ENCODE measurements around the gene ADRA2C.
A peak's percentile ranks its signal among the peaks of the same experiment; 100 is the strongest.

DNA sequence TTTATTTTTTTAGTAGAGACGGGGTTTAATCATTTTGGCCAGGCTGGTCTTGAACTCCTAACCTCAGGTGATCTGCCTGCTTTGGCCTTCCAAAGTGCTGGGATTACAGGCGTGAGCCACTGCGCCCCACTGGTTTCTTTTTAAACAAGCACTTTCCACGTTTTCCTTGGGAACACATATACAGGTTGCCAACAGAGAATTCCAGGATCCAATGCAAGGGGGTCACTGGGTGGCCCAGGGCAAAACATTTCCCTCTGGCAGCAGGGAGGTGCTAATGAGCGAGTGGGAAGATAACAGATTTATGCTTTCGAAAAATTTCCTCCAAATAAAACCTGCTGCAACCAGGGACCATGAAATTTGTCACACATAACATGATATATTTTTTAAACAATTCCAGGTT lies 41.1 kb downstream of the ADRA2C start:
- TF ChIP-seq, protein P1, sequence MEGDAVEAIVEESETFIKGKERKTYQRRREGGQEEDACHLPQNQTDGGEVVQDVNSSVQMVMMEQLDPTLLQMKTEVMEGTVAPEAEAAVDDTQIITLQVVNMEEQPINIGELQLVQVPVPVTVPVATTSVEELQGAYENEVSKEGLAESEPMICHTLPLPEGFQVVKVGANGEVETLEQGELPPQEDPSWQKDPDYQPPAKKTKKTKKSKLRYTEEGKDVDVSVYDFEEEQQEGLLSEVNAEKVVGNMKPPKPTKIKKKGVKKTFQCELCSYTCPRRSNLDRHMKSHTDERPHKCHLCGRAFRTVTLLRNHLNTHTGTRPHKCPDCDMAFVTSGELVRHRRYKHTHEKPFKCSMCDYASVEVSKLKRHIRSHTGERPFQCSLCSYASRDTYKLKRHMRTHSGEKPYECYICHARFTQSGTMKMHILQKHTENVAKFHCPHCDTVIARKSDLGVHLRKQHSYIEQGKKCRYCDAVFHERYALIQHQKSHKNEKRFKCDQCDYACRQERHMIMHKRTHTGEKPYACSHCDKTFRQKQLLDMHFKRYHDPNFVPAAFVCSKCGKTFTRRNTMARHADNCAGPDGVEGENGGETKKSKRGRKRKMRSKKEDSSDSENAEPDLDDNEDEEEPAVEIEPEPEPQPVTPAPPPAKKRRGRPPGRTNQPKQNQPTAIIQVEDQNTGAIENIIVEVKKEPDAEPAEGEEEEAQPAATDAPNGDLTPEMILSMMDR (conservative IDR thresholded peaks at IDR 0.05; ENCODE audit: low read depth in 2 of 2) = peak; percentile 18; a peak in 1 of 4 replicates
- no peak for TF ChIP-seq EZH2 (IDR thresholded peaks at IDR 0.05; ENCODE audit: low read depth, unreplicated experiment)

Measured in GM23338 (cell line).